C1 segment of cervical spinal cord (tissue), 14 donors: ENCODE measurements around the gene CYP2W1.
A peak's percentile ranks its signal among the peaks of the same experiment; 100 is the strongest.

ENCODE experiments used
- DNase-seq, 14 donors: peaks; one replicate each; lab custom pipeline; 2025; lab: John Stamatoyannopoulos, UW

CYP2W1 gene

GRCh38 chr7:1014681-1015080 is 31.7 kb downstream of the CYP2W1 start:
- DNase-seq: peak in 1 of 14 donors; percentile 18

- peak in 1 of 14 donors; percentile 12 for DNase-seq
Observed at GRCh38 chr7:1015196-1016121, 32.5 kb downstream of the CYP2W1 start.

GRCh38 chr7:1016577-1017531 is 33.9 kb downstream of the CYP2W1 start:
- no peak for DNase-seq

- DNase-seq: no peak
Observed at GRCh38 chr7:1017586-1018333, 34.8 kb downstream of the CYP2W1 start.

GRCh38 chr7:1018334-1018695 is 35.3 kb downstream of the CYP2W1 start:
- DNase-seq: no peak

- DNase-seq: peak in 1 of 14 donors; percentile 44
Observed at GRCh38 chr7:1019255-1019785, 36.3 kb downstream of the CYP2W1 start.

GRCh38 chr7:1019789-1020610 is 37.0 kb downstream of the CYP2W1 start:
- peak in 1 of 14 donors; percentile 52 for DNase-seq

- DNase-seq: no peak
Observed at GRCh38 chr7:1020849-1021251, 37.9 kb downstream of the CYP2W1 start.

- no peak for DNase-seq
Observed at GRCh38 chr7:1021366-1021765, 38.4 kb downstream of the CYP2W1 start.

- DNase-seq: no peak
Observed at GRCh38 chr7:1021931-1022330, 39.0 kb downstream of the CYP2W1 start.

- no peak for DNase-seq
Observed at GRCh38 chr7:1022356-1022755, 39.4 kb downstream of the CYP2W1 start.

GRCh38 chr7:1022801-1023465 is 40.0 kb downstream of the CYP2W1 start:
- DNase-seq: no peak

- DNase-seq: no peak
Observed at GRCh38 chr7:1024331-1024841, 41.4 kb downstream of the CYP2W1 start.

- no peak for DNase-seq
Observed at GRCh38 chr7:1024876-1025742, 42.1 kb downstream of the CYP2W1 start.

GRCh38 chr7:1025743-1026581 is 43.0 kb downstream of the CYP2W1 start:
- peak in 1 of 14 donors; percentile 24 for DNase-seq

GRCh38 chr7:1026721-1027161 is 43.8 kb downstream of the CYP2W1 start:
- DNase-seq: no peak

GRCh38 chr7:1027242-1028043 is 44.5 kb downstream of the CYP2W1 start:
- peak in 8 of 14 donors; percentile 27 to 57 (median 47) for DNase-seq
